HuH-7 (cell line): Measurements from ENCODE around the gene ZBTB46.
A peak's percentile ranks its signal among the peaks of the same experiment; 100 is the strongest.
"Not testable (repeated sequence)": the region's sequence is repeated elsewhere in the genome, so short reads cannot be mapped to it uniquely, and the experiment has no call there.

Source experiments
- DNase-seq: peaks from one replicate; pipeline ENCODE4 v3.0.0; 2011; ENCODE audit warnings: low spot score

Gene ZBTB46

GRCh38 chr20:63734111-63734945 is 96.7 kb downstream of the ZBTB46 start:
- no peak for DNase-seq

DNA sequence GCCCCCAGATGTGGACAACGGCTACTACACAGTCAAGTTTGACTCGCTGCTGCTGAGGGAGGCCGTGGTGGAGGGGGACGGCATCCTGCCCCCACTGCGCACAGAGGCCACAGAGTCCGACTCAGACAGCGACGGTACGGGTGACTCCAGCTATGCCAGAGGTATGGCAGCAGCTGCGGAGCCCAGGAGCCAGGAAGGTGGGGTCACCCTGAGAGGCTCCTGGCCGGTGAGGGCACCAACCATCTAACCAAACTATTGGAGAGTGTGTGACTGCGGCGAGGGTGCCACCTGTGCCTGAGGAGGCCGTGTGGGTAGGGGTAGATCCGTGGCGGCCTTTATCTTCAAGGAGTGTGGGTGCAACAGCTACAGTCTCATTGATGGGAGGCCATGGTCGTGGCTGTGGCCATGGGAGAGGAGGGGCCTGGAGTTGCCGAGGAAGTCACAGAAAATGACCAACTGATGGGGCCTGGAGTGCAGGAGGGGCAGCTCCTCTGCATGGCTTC is 97.4 kb downstream of the ZBTB46 start:
- DNase-seq: no peak

GRCh38 chr20:63733117-63733516 is 97.9 kb downstream of the ZBTB46 start:
- no peak for DNase-seq

GRCh38 chr20:63732118-63733095 is 98.7 kb downstream of the ZBTB46 start:
- DNase-seq: no peak

DNA sequence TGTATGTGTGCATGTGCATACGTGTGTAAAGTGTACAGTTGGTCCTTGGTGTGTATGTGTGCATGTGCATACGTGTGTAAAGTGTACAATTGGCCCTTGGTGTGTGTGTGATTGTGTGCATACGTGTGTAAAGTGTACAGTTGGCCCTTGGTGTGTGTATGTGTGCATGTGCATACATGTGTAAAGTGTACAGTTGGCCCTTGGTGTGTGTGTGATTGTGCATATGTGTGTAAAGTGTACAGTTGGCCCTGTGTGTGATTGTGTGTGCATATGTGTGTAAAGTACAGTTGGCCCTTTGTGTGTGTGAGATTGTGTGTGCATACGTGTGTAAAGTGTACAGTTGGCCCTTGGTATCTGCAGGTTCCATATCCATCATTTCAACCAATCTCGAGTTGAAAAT is 99.7 kb downstream of the ZBTB46 start:
- no peak for DNase-seq

DNA sequence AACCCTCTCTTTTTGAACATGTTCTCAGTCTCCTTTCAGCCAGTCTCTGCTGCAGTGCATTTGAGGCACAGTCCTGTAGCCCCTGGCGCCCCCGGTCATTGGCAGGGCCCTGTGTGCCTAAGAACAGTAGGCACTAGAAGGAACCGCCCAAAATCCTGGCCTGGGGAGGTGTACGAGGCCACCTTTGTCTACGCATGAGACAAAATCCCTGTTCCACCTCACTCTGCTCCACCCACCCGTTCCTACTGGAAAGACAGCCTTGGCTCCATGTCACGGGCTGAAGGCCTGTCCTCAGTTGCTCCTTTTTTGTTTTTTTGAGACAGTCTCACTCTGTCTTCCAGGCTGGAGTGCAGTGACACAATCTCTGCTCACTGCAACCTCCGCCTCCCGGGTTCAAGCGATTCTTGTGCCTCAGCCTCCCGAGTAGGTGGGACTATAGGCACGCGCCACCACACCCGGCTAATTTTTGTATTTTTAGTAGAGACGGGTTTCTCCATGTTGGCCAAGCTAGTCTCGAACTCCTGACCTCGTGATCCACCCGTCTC is 100.8 kb downstream of the ZBTB46 start:
- DNase-seq: not testable (repeated sequence)

DNA sequence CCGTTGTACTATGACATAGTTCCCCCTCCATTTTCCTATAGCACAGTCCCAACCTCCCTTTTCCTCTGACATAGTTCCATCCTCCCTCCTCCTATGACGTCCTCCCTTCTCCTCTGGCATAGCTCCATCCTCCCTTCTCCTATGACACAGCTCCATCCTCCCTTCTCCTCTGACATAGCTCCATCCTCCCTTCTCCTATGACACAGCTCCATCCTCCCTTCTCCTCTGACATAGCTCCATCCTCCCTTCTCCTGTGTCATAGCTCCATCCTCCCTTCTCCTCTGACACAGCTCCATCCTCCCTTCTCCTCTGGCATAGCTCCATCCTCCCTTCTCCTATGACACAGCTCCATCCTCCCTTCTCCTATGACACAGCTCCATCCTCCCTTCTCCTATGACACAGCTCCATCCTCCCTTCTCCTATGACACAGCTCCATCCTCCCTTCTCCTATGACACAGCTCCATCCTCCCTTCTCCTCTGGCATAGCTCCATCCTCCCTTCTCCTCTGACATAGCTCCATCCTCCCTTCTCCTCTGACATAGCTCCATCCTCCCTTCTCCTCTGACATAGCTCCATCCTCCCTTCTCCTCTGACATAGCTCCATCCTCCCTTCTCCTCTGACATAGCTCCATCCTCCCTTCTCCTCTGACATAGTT is 108.0 kb downstream of the ZBTB46 start:
- not testable (repeated sequence) for DNase-seq

DNA sequence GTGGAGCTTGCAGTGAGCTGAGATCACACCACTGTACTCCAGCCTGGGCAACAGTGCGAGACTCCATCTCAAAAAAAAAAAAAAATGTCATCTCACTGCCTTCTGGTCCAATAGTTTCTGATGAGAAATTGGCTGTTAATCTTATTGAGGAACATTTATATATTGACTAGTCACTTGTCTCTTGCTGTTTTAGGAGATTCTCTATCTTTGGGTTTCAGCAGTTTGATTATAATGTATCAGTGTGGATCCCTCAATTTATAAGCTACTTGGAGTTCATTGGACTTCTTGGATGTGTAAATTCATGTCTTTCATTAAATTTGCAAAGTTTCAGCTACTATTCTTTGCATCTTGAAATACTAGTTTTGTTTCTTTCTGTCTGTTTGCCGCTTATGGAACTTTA is 112.1 kb downstream of the ZBTB46 start:
- no peak for DNase-seq

GRCh38 chr20:63714858-63715257 is 116.2 kb downstream of the ZBTB46 start:
- DNase-seq: no peak

DNA sequence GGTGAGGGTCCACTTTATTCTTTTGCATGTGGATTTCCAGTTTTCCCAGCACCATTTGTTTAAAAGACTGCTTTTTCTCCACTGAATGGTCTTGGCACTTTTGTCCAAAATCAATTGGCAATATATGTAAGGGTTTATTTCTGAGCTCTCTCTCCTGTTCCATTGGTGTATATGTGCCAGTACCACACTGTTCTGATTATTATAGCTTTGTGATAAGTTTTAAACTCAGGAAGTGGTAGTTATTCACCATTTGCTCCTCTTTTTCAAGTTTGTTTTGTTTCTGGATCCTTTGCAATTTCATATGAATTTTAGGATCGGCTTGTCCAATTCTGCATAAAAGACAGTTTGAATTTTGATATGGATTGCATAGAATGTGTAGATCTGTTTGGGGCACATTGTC is 118.9 kb downstream of the ZBTB46 start:
- DNase-seq: no peak

- DNase-seq: no peak
Measured at GRCh38 chr20:63711085-63711645, 119.9 kb downstream of the ZBTB46 start.

DNA sequence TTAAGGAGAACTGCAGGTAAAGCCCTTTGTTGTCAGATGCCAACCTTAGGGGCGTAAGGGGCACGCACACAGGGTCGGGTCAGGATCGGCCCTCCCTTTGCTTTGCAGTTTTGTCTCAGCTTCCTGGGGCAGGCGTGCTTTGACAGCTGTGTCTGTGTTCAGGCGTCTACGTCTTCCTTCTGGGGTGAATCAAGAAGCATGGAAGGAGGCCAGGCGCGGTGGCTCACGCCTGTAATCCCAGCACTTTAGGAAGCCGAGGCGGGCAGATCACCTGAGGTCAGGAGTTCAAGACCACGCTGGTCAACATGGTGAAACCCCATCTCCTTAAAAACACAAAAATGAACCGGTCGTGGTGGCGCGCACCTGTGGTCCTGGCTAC is 121.9 kb downstream of the ZBTB46 start:
- no peak for DNase-seq

GRCh38 chr20:63708301-63709148 is 122.5 kb downstream of the ZBTB46 start:
- peak; percentile 30 for DNase-seq

DNA sequence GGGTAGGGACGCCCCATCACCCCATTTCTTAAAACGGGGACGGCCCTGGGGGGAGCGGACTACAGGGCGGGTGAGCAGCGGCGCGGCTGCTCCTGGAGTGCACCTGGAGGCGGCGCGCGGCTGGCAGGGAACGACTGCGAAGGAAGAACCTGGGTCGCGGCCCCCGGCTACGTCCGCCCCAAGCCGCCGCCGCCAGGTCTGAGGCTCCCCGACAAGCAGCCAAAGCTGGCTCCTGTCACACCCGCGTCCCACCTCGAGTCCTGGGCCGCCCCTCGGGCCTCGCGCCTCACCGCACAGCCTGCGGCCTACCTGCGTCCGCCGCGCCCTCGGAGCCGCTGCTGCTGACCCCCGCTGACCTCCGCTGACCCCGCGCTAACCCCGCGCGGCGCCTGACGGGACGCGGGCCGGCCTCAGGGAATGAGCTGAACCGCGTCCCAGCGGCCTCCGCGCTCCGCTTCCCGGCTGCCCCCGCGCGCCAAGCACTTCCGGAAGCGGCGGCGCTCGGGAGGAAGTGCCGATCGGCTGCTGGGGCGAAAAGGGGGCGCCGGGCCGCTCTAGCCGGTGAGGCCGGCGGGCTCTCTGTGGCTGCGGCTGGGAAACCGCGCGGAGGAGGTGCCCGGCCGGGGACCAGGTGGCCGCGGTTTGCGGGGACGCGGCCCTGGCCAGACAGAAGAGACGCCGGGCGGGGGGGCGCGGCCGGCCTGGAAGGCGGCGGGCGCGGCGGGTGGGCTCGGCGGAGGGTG is 123.3 kb downstream of the ZBTB46 start, which contains the start of the genes ARFRP1 and ZGPAT:
ARFRP1 (minus strand) TSS at position 419 of the 743 bp plus-strand sequence. CDS start 885 bp downstream, outside the sequence.
ZGPAT (plus strand) TSS at position 482 of the 743 bp plus-strand sequence. CDS start 542 bp downstream, outside the sequence.
- DNase-seq: peak; percentile 95

- DNase-seq: peak; percentile 84
Measured at GRCh38 chr20:63706852-63707557, 124.1 kb downstream of the ZBTB46 start.

DNA sequence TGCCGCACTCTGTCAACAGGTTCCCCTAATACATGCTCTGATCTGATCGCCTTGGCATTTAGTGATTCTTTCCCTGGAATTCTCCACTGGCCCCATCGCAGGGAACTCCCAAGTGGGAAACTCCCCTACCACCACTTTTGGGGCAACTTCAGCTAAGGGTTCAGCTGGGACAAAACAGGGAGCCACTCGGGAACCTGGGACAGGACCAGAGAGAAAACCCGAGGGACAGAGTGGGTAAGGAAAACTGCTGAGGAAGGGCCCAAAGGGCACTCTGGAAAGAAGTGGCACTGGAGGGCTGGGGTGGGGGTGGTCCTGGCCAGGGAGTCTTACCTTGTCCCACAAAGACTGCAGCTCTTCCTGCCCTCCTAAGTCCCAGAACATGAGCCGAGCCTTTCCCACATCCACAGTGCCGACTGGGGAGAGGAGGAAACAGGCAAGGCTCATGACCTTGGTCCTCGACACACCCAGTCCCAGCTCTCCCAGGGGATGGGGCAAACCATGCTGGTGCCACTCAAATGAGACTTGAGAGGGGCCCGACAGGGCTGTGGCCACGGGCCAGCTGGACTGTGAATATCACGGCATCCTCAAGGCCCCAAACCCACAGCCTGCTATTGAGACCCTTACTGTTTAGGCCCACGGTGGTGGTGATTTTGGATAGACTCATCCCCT is 124.9 kb downstream of the ZBTB46 start:
- DNase-seq: no peak

DNA sequence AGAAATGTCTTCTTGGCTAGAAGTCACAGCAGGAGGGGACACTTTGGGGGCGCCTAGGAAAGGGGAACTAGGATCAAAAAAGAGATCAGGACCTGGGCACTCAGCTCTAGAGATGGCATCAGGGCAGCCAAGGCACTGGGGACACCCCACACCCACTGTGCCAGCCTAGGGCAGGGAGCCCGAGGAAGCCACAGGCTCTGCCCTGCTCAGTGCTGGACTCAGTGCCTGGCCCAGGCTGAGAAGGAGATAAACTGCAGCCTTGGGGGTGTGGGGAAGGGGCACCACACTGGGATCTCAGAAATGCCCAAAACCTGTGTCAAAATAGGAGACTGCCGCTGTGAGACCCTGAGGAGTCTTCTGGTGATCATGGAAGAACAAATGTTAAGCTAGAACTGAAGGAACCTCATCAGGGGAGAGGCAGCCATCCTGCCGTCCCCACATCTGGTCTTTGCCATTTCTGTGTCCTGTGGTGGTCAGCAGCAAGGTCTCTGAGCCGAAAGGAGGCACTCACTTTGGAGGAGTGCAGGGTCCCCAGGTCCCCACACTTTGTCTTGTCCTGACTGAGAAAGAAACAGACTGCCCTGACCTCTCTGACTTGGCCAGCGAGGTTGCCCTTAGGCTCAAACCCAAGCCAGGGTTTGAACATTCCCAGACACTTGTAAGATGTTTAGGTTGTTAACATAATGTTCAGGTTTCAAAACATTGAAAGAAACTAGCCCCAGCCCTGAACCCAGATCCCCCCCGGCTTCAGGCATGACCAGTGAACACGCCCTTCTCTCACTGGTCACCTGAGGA is 125.6 kb downstream of the ZBTB46 start:
- no peak for DNase-seq

- DNase-seq: no peak
Measured at GRCh38 chr20:63704749-63705117, 126.3 kb downstream of the ZBTB46 start.
